HEK293 (cell line): ENCODE data around the gene S100A14.

Experiments
- CTCF ChIA-PET: fragments of 350-600 bp; formaldehyde crosslinking; extraction: SDS; loops from one replicate; lab custom pipeline; 2021; ENCODE audit warnings: antibody characterized with exemption; lab: Yijun Ruan, JAX
- POLR2A ChIA-PET: fragments of 300-600 bp; formaldehyde crosslinking; extraction: SDS; loops from one replicate; lab custom pipeline; 2020; ENCODE audit warnings: antibody characterized with exemption, inconsistent platforms; lab: Yijun Ruan, JAX
- H3K27ac ChIP-seq: fragments of 200-500 bp; sonication (Bioruptor generic); 2 replicates; pipeline ENCODE4 v1.5.1; 2014; ENCODE audit warnings: low read depth, low read length, control low read depth, inconsistent platforms; ENCODE audit errors: extremely low read depth
- H3K36me3 ChIP-seq, 2 experiments: fragments of 200-500 bp in 1 of 2; sonication (Bioruptor generic) in 1 of 2; 1 replicate in 1 of 2; 2 replicates in 1 of 2; pipeline ENCODE4 v1.5.1; 2014 to 2017; ENCODE audit warnings: inconsistent platforms in 2 of 2, low read length in 2 of 2; ENCODE audit not compliant: control insufficient read depth in 2 of 2, insufficient read depth in 1 of 2
- H3K4me1 ChIP-seq: fragments of 200-500 bp; sonication (Bioruptor generic); 2 replicates; pipeline ENCODE4 v1.5.1; 2014; ENCODE audit warnings: mild to moderate bottlenecking, low read length, inconsistent platforms; ENCODE audit not compliant: control insufficient read depth, insufficient read depth
- H3K4me3 ChIP-seq: 2 replicates; pipeline ENCODE4 v1.5.1; 2011; ENCODE audit warnings: low read depth, mild to moderate bottlenecking, control low read depth, low read length, moderate library complexity
- H3K9me3 ChIP-seq: fragments of 200-500 bp; sonication (Bioruptor generic); 2 replicates; pipeline ENCODE4 v1.5.1; 2014; ENCODE audit warnings: low read depth, low read length, inconsistent platforms; ENCODE audit not compliant: control insufficient read depth, insufficient read depth
- IKZF3 ChIP-seq: fragments of 450-650 bp; IDR thresholded peaks from 2 replicates; pipeline ENCODE4 v1.5.0; 2018; ENCODE audit warnings: missing biosample characterization, mild to moderate bottlenecking, missing genetic modification characterization, moderate library complexity
- SCRT2 ChIP-seq: fragments of 450-650 bp; formaldehyde crosslinking; IDR thresholded peaks from 2 replicates; pipeline ENCODE4 v1.5.1; 2016; ENCODE audit warnings: missing biosample characterization, missing genetic modification characterization
- ZBTB20 ChIP-seq: fragments of 450-650 bp; formaldehyde crosslinking; IDR thresholded peaks from 2 replicates; pipeline ENCODE4 v1.5.1; 2016; ENCODE audit warnings: missing biosample characterization, missing genetic modification characterization
- ZBTB48 ChIP-seq: fragments of 450-650 bp; formaldehyde crosslinking; IDR thresholded peaks from 2 replicates; pipeline ENCODE4 v1.5.1; 2016; ENCODE audit warnings: missing biosample characterization, missing genetic modification characterization
- ZNF148 ChIP-seq: fragments of 450-650 bp; formaldehyde crosslinking; IDR thresholded peaks from 2 replicates; pipeline ENCODE4 v1.5.0; 2017; ENCODE audit warnings: missing biosample characterization, missing genetic modification characterization, borderline replicate concordance
- ZNF18 ChIP-seq: fragments of 450-650 bp; formaldehyde crosslinking; IDR thresholded peaks from 2 replicates; pipeline ENCODE4 v1.5.1; 2016; ENCODE audit warnings: missing biosample characterization, missing genetic modification characterization
- ZNF248 ChIP-seq: fragments of 450-650 bp; formaldehyde crosslinking; IDR thresholded peaks from 2 replicates; pipeline ENCODE4 v1.5.1; 2017; ENCODE audit warnings: missing biosample characterization, missing genetic modification characterization
- ZNF350 ChIP-seq: fragments of 450-650 bp; formaldehyde crosslinking; IDR thresholded peaks from 2 replicates; pipeline ENCODE4 v1.5.0; 2017; ENCODE audit warnings: missing biosample characterization, mild to moderate bottlenecking, missing genetic modification characterization
- ZNF37A ChIP-seq: fragments of 450-650 bp; IDR thresholded peaks from 2 replicates; pipeline ENCODE4 v1.5.1; 2018; ENCODE audit warnings: missing biosample characterization, missing genetic modification characterization
- ZNF416 ChIP-seq: fragments of 450-650 bp; formaldehyde crosslinking; IDR thresholded peaks from 2 replicates; pipeline ENCODE4 v1.5.1; 2016; ENCODE audit warnings: missing biosample characterization, missing genetic modification characterization
- ZNF513 ChIP-seq: fragments of 450-650 bp; IDR thresholded peaks from 2 replicates; pipeline ENCODE4 v1.5.1; 2018; ENCODE audit warnings: missing biosample characterization, missing genetic modification characterization
- ZNF514 ChIP-seq: fragments of 450-650 bp; formaldehyde crosslinking; IDR thresholded peaks from 2 replicates; pipeline ENCODE4 v1.5.1; 2016; ENCODE audit warnings: missing biosample characterization, missing genetic modification characterization
- ZNF518A ChIP-seq: fragments of 450-650 bp; formaldehyde crosslinking; conservative IDR thresholded peaks from 2 replicates; pipeline ENCODE4 v1.5.1; 2016; ENCODE audit warnings: low read depth, missing biosample characterization, missing genetic modification characterization
- ZNF561 ChIP-seq: fragments of 450-650 bp; IDR thresholded peaks from 2 replicates; pipeline ENCODE4 v1.5.1; 2018; ENCODE audit warnings: missing biosample characterization, missing genetic modification characterization, borderline replicate concordance
- ZNF585B ChIP-seq: fragments of 450-650 bp; formaldehyde crosslinking; IDR thresholded peaks from 2 replicates; pipeline ENCODE4 v1.5.1; 2016; ENCODE audit warnings: missing biosample characterization, missing genetic modification characterization
- ZNF596 ChIP-seq: fragments of 450-650 bp; IDR thresholded peaks from 2 replicates; pipeline ENCODE4 v1.5.0; 2018; ENCODE audit warnings: missing biosample characterization, mild to moderate bottlenecking, missing genetic modification characterization, moderate library complexity
- ZNF677 ChIP-seq: fragments of 450-650 bp; IDR thresholded peaks from 2 replicates; pipeline ENCODE4 v1.5.0; 2018; ENCODE audit warnings: missing biosample characterization, mild to moderate bottlenecking, missing genetic modification characterization, moderate library complexity
- ZNF777 ChIP-seq: fragments of 450-650 bp; formaldehyde crosslinking; IDR thresholded peaks from 2 replicates; pipeline ENCODE4 v1.5.1; 2017; ENCODE audit warnings: missing biosample characterization, missing genetic modification characterization, borderline replicate concordance
- ZNF837 ChIP-seq: fragments of 450-650 bp; formaldehyde crosslinking; IDR thresholded peaks from 2 replicates; pipeline ENCODE4 v1.5.1; 2016; ENCODE audit warnings: missing biosample characterization, missing genetic modification characterization
- TF ChIP-seq, protein P1 (sequence below): fragments of 450-650 bp; formaldehyde crosslinking; IDR thresholded peaks from 2 replicates; pipeline ENCODE4 v1.5.1; 2016; ENCODE audit warnings: missing biosample characterization, missing genetic modification characterization

Gene S100A14

DNA sequence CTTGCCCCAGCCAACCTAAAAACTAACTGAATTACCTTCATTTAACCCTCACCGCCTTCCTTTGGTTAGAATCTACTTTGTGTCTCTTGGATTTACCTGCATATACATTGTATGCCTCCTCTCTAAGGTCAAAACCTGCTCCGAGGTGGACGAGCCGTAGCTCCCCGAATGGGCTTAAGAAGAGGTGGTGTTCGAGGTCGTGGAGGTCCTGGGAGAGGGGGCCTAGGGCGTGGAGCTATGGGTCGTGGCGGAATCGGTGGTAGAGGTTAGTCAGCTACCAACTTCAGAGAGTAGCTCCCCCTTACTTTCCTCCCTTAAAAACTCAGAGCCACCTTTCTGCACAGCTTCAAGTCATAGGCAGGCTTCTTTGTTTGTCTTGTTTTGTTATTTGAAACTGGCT lies 27.0 kb upstream of the S100A14 start:
- Histone ChIP-seq H3K4me1 (no peaks in the 10 kb centered on the region), H3K9me3 (no peaks in the 10 kb centered on the region), H3K27ac (no peak overlapping the region), H3K36me3 (peaks cover 64 to 94% of the 10 kb centered on the region in 2 experiments), H3K4me3 (no peak overlapping the region)
- TF ChIP-seq IKZF3 (tag by site-specific recombination) (no peak), ZBTB48 (no peak), ZNF777 (no peak), ZNF18 (tag by site-specific recombination) (no peak), ZNF37A (no peak), ZNF677 (no peak), ZNF248 (tag by site-specific recombination) (no peak), ZNF837 (tag by site-specific recombination) (no peak), ZNF416 (tag by site-specific recombination) (no peak), ZNF148 (tag by site-specific recombination) (no peak), ZNF513 (no peak), SCRT2 (tag by site-specific recombination) (no peak), ZNF585B (no peak), ZNF561 (tag by site-specific recombination) (no peak), ZBTB20 (tag by site-specific recombination) (no peak), ZNF596 (no peak), ZNF518A (tag by site-specific recombination) (no peak), ZNF514 (tag by site-specific recombination) (no peak), ZNF350 (no peak)
- TF ChIP-seq, protein P1, sequence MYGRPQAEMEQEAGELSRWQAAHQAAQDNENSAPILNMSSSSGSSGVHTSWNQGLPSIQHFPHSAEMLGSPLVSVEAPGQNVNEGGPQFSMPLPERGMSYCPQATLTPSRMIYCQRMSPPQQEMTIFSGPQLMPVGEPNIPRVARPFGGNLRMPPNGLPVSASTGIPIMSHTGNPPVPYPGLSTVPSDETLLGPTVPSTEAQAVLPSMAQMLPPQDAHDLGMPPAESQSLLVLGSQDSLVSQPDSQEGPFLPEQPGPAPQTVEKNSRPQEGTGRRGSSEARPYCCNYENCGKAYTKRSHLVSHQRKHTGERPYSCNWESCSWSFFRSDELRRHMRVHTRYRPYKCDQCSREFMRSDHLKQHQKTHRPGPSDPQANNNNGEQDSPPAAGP (tag by site-specific recombination) = no peak
- CTCF ChIA-PET = interaction anchor here (0.5 to 1.7 kb wide), 4 partner anchors 16 to 1272 kb away, joined by 5 to 7 read pairs (median 6); partner anchors contain the start of genes S100A1 and S100A13
- POLR2A ChIA-PET = interaction anchor here (0.6 to 3.4 kb wide), 6 partner anchors 9 to 86 kb away, joined by 3 to 34 read pairs (median 4); partner anchors contain the start of genes CHTOP, S100A13 and SNAPIN
